Common myeloid progenitor, CD34-positive (primary cell): ENCODE results near the gene PBLD.

Source experiments
- CTCF ChIA-PET: fragments of 350-600 bp; sonication (Branson Sonifier 250); formaldehyde crosslinking; loops from one replicate; lab custom pipeline; 2021; ENCODE audit warnings: antibody characterized with exemption; lab: Charles Lee
- POLR2A ChIA-PET: fragments of 350-600 bp; sonication (Branson Sonifier 250); formaldehyde crosslinking; loops from one replicate; lab custom pipeline; 2021; ENCODE audit warnings: antibody characterized with exemption; lab: Charles Lee
- DNase-seq, 3 donors: peaks; one replicate each; pipeline versions ENCODE4 v3.0.0 to v3.0.0-alpha.2; 2013
- H3K27ac ChIP-seq, 2 experiments: 1 replicate in 1 of 2; 2 replicates in 1 of 2; pipeline ENCODE4 v1.7.0; 2013; ENCODE audit warnings: inconsistent platforms in 2 of 2, low read length in 2 of 2, mild to moderate bottlenecking in 2 of 2, low read depth in 1 of 2, moderate library complexity in 1 of 2; ENCODE audit not compliant: severe bottlenecking in 2 of 2, insufficient read depth in 1 of 2, poor library complexity in 1 of 2
- H3K27me3 ChIP-seq, 5 experiments: replicated peaks in 2 of 5; 1 replicate in 3 of 5; 2 replicates in 2 of 5; pipeline versions ENCODE4 v1.6.1 to v1.7.0; 2013; ENCODE audit warnings: low read length in 4 of 5, mild to moderate bottlenecking in 2 of 5, moderate library complexity in 2 of 5, inconsistent platforms in 1 of 5; ENCODE audit not compliant: insufficient read depth in 5 of 5, control insufficient read depth in 4 of 5
- H3K36me3 ChIP-seq, 4 experiments: 1 replicate in 2 of 4; 2 replicates in 2 of 4; pipeline versions ENCODE4 v1.6.1 to v1.7.0; 2013; ENCODE audit warnings: low read length in 3 of 4, control low read depth in 1 of 4, mild to moderate bottlenecking in 1 of 4; ENCODE audit not compliant: control insufficient read depth in 4 of 4, insufficient read depth in 4 of 4
- H3K4me1 ChIP-seq, 4 experiments: 1 replicate in 3 of 4; 2 replicates in 1 of 4; pipeline versions ENCODE4 v1.6.1 to v1.7.1; 2013; ENCODE audit warnings: low read length in 3 of 4, mild to moderate bottlenecking in 3 of 4, control low read depth in 1 of 4, inconsistent platforms in 1 of 4, moderate library complexity in 1 of 4; ENCODE audit not compliant: control insufficient read depth in 4 of 4, insufficient read depth in 4 of 4; ENCODE audit errors: control extremely low read depth in 1 of 4
- H3K4me3 ChIP-seq, 7 experiments: 1 replicate in 4 of 7; 2 replicates in 3 of 7; pipeline versions ENCODE4 v1.5.1 to v1.7.0; 2013; ENCODE audit warnings: mild to moderate bottlenecking in 7 of 7, low read length in 6 of 7, moderate library complexity in 6 of 7, inconsistent platforms in 2 of 7, low read depth in 2 of 7, control low read depth in 1 of 7; ENCODE audit not compliant: insufficient read depth in 4 of 7, control insufficient read depth in 1 of 7; ENCODE audit errors: extremely low read depth in 1 of 7
- H3K9me3 ChIP-seq, 5 experiments: 1 replicate in 4 of 5; 2 replicates in 1 of 5; pipeline versions ENCODE4 v1.6.1 to v1.7.1; 2013; ENCODE audit warnings: low read length in 4 of 5, mild to moderate bottlenecking in 2 of 5, inconsistent platforms in 1 of 5, low read depth in 1 of 5, moderate library complexity in 1 of 5; ENCODE audit not compliant: control insufficient read depth in 4 of 5, insufficient read depth in 2 of 5; ENCODE audit errors: control extremely low read depth in 1 of 5
- WGBS: methylation state at CpG from one replicate; pipeline ENCODE4 v1.1.5; 2013; ENCODE audit not compliant: insufficient coverage; 5-methylcytosine and 5-hydroxymethylcytosine counted together

PBLD gene

GRCh38 chr10:68301790-68302502 is 30.8 kb downstream of the PBLD start:
- Histone ChIP-seq H3K36me3 (no peaks in the 10 kb centered on the region), H3K4me3 (no peak overlapping the region), H3K27me3 (no peaks in the 10 kb centered on the region), H3K27ac (no peak overlapping the region), H3K9me3 (no peaks in the 10 kb centered on the region), H3K4me1 (peaks cover 0 to 6% (median 0%) of the 10 kb centered on the region in 4 experiments)
- peak; percentile 48 to 69 (median 67) for DNase-seq
- WGBS, result 50% methylated on average over 6 of the region's 6 CpGs
- CTCF ChIA-PET, result interaction anchor here (0.7 to 4.3 kb wide), 13 partner anchors 11 to 615 kb away, joined by 3 to 51 read pairs (median 4); partner anchors contain the start of gene PBLD
- POLR2A ChIA-PET, result no interaction called here

GRCh38 chr10:68301301-68301700 is 31.4 kb downstream of the PBLD start:
- 94% methylated on average over 3 of the region's 3 CpGs for WGBS
- H3K4me1 ChIP-seq, result peaks cover 0 to 6% (median 0%) of the 10 kb centered on the region in 4 experiments
- no peak overlapping the region for H3K4me3 ChIP-seq
- no peak overlapping the region for H3K27ac ChIP-seq
- no peaks in the 10 kb centered on the region for H3K9me3 ChIP-seq
- POLR2A ChIA-PET, result no interaction called here
- DNase-seq, result no peak
- H3K36me3 ChIP-seq, result no peaks in the 10 kb centered on the region
- no peaks in the 10 kb centered on the region for H3K27me3 ChIP-seq
- CTCF ChIA-PET, result interaction anchor here (0.8 to 4.3 kb wide), 11 partner anchors 13 to 446 kb away, joined by 3 to 51 read pairs (median 4); partner anchors contain the start of gene PBLD

DNA sequence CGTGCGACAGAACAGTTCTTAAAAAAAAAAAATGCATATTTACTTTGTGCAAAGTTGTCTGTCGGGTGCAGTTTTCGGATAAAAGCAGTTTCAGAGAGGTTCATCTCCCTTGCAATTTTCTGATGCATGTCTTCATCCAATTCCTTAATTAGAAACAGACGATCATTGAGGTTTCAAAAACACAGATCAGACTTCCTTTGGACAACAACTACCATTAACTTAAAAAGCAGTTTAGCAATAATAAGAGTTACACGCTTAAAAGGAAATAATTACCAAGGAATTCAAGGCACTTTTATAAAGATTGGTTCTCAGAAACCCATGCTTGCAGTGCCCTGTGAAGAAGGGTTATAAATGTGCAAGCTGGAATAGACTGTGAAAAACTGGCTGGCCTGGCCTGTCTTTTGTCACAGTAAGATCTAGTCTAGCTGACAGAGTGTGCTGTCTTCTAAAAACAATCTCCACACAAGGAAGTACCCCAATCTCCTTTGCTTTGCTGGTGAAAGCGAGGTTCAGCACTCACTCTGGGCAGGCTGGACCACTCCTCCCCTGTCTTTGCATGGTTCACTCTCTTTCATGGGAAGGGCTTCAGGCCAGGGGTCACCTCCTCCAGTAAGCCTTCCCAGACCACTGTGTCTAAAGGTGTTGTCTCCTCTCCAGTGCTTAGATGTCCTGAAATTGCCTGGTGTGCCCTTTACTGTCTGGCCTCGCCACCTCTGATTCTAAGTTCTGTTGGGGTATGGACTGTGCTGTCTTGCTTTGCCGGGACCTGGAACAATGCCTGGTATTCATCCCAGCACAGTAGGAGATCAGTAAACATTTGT is 35.7 kb downstream of the PBLD start:
- 81% methylated on average over 6 of the region's 9 CpGs for WGBS
- Histone ChIP-seq H3K4me1 (peaks cover 0 to 6% (median 0%) of the 10 kb centered on the region in 4 experiments), H3K27ac (no peak overlapping the region), H3K9me3 (no peaks in the 10 kb centered on the region), H3K36me3 (no peaks in the 10 kb centered on the region), H3K27me3 (no peaks in the 10 kb centered on the region), H3K4me3 (no peak overlapping the region)
- CTCF ChIA-PET, result interaction anchor here (0.6 kb wide), 1 partner anchor 26 kb away, joined by 3 read pairs; no protein-coding TSS in a partner anchor
- POLR2A ChIA-PET, result no interaction called here
- no peak for DNase-seq

- Histone ChIP-seq H3K4me1 (no peaks in the 10 kb centered on the region), H3K27ac (no peak overlapping the region), H3K9me3 (no peaks in the 10 kb centered on the region), H3K36me3 (no peaks in the 10 kb centered on the region), H3K27me3 (no peaks in the 10 kb centered on the region), H3K4me3 (no peak overlapping the region)
- CTCF ChIA-PET, result no interaction called here
- POLR2A ChIA-PET, result no interaction called here
- no peak for DNase-seq
These were observed 42.0 kb downstream of the PBLD start for GRCh38 chr10:68290736-68291135.

DNA sequence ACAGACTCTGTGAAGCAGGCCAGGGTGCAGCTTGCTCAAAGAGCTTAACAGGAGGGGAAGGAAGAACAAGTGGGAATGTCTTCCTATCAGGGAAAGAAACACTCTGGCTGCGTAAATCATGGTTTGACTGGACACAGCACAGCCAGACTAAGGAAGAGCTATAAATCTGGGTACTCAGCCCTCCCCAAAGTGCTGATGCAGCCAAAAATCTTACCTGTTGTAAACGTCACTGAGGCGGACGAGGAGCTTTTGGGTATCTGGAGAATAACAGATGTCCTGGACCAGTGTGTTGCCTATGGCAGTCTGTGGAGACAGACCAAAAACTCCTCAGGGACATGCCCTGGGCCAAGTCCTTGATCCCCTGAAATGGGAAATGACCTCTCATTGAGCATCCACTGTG is 44.0 kb downstream of the PBLD start:
- H3K27ac ChIP-seq, result no peak overlapping the region
- no peaks in the 10 kb centered on the region for H3K36me3 ChIP-seq
- ChIA-PET POLR2A (interaction anchor here (0.6 kb wide), 1 partner anchor 23 kb away, joined by 3 read pairs; no protein-coding TSS in a partner anchor), CTCF (interaction anchor here (0.9 to 2.6 kb wide), 3 partner anchors 8 to 13 kb away, joined by 3 to 13 read pairs (median 3); no protein-coding TSS in a partner anchor)
- no peak for DNase-seq
- H3K4me3 ChIP-seq, result no peak overlapping the region
- H3K27me3 ChIP-seq, result no peaks in the 10 kb centered on the region
- H3K4me1 ChIP-seq, result no peaks in the 10 kb centered on the region
- H3K9me3 ChIP-seq, result no peaks in the 10 kb centered on the region
- 89% methylated on average over 3 of the region's 4 CpGs for WGBS

- POLR2A ChIA-PET, result no interaction called here
- DNase-seq, result no peak
- H3K27ac ChIP-seq, result no peak overlapping the region
- no peaks in the 10 kb centered on the region for H3K27me3 ChIP-seq
- H3K9me3 ChIP-seq, result no peaks in the 10 kb centered on the region
- CTCF ChIA-PET, result interaction anchor here (1.2 to 1.5 kb wide), 2 partner anchors 17 to 72 kb away, joined by 4 read pairs; no protein-coding TSS in a partner anchor
- no peaks in the 10 kb centered on the region for H3K4me1 ChIP-seq
- no peak overlapping the region for H3K4me3 ChIP-seq
- H3K36me3 ChIP-seq, result no peaks in the 10 kb centered on the region
- WGBS, result 95% methylated on average over 7 of the region's 9 CpGs
These were observed 48.4 kb downstream of the PBLD start for GRCh38 chr10:68284062-68285001.
